GM12875 (cell line): ENCODE data around the gene MDM1.

Source experiments
- H3K4me3 ChIP-seq: one replicate; pipeline ENCODE4 v1.5.1; 2011; ENCODE audit warnings: low read depth, low read length, control low read depth
- CTCF ChIP-seq: IDR thresholded peaks from 2 replicates; pipeline ENCODE4 v1.5.1; 2011; ENCODE audit warnings: low read depth, mild to moderate bottlenecking, control low read depth, inconsistent platforms, low read length, moderate library complexity, borderline replicate concordance; ENCODE audit not compliant: insufficient read depth

MDM1 gene

GRCh38 chr12:68331869-68332727 lies at the start of gene MDM1:
Gene MDM1 (minus strand): TSS chr12:68332362. CDS start chr12:68332245, 117 bp downstream.
- no peak for TF ChIP-seq CTCF
- peak within 1 kb of the TSS; percentile 75 for H3K4me3 ChIP-seq

GRCh38 chr12:68381476-68382219 lies 49.5 kb upstream of the MDM1 start:
- no peak for TF ChIP-seq CTCF
- no peak overlapping the region for H3K4me3 ChIP-seq

DNA sequence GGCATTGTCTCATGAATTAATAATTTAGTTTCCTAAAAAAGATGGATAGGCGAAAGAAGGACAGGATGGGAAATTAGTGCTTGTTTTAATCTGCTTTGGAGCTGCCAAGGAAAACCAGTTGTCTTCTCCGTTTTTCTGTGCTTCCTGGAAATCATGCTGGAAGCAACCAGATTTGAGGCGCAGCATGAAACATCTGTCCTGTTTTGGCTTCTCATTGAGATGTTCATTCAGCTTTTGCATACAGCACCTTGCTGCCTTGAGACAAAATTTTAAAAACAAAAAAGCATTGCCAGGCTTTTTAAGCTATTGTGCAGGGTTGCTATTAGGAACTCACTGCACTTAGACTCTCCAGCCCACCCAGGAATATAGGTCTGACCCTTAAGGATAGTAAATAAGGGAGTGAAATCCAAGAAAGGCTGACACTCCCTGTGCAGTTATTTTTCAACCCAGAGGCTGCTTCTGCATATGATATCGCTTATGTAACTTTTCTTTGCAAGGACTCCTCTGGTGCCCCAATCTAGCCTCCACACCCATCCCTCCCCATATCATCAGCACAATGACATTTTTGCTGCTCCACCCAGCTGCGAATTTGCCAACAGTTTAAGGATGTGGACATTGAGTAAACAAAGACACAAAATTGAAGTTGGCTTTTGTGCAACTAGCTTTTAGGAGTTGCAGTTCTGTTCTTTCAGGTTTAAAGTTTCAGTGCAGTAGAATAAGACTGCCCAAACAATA lies 46.9 kb upstream of the MDM1 start:
- no peak for TF ChIP-seq CTCF

DNA sequence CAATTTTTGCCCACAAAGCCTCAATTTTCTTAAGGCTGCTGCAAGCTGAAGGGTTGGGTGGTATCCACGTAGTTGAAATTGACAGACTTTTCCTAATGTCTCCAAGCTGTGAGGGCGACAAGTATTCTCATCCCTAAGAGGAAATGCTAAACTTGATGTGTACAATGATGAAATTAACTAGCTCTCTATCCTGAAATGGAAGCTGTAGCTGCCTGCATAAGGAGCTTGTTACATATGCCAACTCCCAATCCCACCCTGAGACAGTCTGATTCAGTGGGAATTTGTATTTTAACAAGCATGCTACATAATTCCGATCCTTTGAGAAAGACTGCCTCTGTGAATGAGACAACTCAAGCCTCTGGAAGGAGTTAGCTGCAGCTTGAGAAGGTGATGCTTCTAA lies 45.7 kb upstream of the MDM1 start:
- H3K4me3 ChIP-seq = no peak overlapping the region
- no peak for TF ChIP-seq CTCF

More for the DNA sequence above, 46.9 kb upstream of the MDM1 start:
- H3K4me3 ChIP-seq = no peak overlapping the region

- TF ChIP-seq CTCF = no peak
- no peak overlapping the region for H3K4me3 ChIP-seq
Observed at GRCh38 chr12:68376901-68377300, 44.7 kb upstream of the MDM1 start.

DNA sequence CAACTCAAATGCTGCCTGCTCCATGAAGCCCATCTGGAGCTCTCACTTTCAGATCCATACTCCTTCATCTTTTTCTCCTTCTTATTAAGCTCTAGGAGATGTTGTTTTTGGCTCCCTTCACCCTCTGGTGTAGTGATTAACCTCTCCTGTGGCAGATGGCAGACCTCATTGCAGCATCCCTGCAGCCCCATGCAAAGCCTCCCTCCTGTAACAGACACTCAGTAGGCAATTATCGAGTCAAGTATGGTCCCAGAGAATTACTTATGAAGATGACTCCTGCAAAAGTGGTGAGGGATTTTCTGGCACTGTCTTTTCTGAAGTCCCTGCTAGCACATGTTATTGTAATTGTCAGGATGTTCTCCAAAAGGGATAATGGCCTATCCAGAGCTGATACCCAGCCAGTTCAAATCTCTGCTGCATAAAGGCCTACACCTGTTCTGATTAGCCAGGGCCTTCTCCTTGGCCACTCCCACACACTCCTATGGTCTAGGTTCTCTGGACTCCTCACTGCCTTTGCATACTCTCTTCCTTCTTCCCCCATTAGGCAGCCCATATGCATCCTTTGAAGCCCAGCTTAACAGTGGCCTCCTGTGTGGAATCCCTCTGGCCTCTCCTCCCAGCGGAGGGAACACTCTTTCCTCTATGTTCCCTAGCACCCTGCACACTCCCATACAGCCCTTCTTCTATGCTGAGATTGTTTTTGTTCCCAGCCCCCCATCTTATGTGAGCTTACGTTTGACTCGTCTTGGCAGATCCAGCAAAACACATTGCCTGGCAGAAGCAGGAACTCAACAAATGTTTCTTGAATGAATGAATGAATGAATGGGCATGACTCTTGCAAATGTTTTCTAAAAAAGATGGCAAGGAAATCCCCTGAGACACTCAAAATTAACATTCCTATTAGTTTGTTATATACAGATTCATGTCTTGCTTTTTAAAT lies 43.9 kb upstream of the MDM1 start:
- no peak for TF ChIP-seq CTCF
- H3K4me3 ChIP-seq = no peak overlapping the region
